GM19468 (cell line): ENCODE measurements around the gene GRM3.
"Not testable (repeated sequence)": the region's sequence is repeated elsewhere in the genome, so short reads cannot be mapped to it uniquely, and the experiment has no call there.

ENCODE experiments used
- ATAC-seq: cut with Tn5 transposase; IDR thresholded peaks from one replicate; pipeline ENCODE4 v1.9.1; 2021; ENCODE audit warnings: mild to moderate bottlenecking, moderate library complexity, moderate number of reproducible peaks; ENCODE audit not compliant: unreplicated experiment; ENCODE audit errors: extremely low read depth

GRM3 gene

DNA sequence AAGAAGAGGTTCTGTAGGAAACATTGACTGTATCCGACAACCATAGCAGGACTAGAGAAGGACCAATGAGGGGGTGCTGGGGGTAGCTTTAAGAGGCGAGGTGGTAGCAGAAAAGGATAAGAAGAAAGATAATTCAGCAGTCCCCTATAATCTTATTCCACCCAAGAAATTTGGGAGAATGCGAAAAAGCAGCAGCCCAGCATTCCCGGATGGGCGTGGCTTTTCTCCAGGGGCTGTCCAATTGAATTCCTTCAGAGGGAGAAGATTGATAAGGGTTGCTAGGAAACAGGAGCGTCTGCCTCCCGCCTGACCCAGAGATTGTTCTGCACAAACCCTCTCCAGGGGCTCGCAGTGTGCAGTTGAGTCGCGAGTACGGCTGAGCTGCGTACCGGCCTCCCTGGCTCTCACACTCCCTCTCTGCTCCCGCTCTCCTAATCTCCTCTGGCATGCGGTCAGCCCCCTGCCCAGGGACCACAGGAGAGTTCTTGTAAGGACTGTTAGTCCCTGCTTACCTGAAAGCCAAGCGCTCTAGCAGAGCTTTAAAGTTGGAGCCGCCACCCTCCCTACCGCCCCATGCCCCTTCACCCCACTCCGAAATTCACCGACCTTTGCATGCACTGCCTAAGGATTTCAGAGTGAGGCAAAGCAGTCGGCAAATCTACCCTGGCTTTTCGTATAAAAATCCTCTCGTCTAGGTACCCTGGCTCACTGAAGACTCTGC lies at the start of gene GRM3:
TSS of gene GRM3 (plus strand) at position 349 of the 721 bp plus-strand sequence. CDS start 121,237 bp downstream, outside the sequence.
- ATAC-seq, result no peak

DNA sequence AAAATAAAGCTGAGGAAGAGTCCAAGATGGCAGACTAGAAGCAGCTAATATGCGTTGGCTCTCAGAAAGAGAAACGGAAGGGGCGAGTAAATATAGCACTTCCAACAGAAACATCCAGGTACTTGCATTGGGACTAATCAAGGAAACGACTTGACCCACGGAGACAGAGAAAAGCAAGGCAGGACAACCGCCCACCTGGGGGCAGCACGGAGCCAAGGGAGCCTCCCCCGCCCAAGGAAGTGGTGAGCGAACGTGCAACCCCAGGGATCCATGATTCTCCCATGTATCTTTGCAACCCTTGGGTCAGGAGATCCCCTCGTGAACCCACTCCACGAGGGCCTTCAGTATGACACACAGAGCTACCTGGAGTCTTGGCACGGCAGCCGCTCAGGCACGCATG lies 45.4 kb upstream of the GRM3 start:
- ATAC-seq, result no peak

GRCh38 chr7:86598721-86599120 lies 45.0 kb upstream of the GRM3 start:
- no peak for ATAC-seq

- ATAC-seq, result no peak
Observed at GRCh38 chr7:86600506-86601290, 43.0 kb upstream of the GRM3 start.

GRCh38 chr7:86615711-86616110 lies 28.0 kb upstream of the GRM3 start:
- ATAC-seq, result not testable (repeated sequence)

DNA sequence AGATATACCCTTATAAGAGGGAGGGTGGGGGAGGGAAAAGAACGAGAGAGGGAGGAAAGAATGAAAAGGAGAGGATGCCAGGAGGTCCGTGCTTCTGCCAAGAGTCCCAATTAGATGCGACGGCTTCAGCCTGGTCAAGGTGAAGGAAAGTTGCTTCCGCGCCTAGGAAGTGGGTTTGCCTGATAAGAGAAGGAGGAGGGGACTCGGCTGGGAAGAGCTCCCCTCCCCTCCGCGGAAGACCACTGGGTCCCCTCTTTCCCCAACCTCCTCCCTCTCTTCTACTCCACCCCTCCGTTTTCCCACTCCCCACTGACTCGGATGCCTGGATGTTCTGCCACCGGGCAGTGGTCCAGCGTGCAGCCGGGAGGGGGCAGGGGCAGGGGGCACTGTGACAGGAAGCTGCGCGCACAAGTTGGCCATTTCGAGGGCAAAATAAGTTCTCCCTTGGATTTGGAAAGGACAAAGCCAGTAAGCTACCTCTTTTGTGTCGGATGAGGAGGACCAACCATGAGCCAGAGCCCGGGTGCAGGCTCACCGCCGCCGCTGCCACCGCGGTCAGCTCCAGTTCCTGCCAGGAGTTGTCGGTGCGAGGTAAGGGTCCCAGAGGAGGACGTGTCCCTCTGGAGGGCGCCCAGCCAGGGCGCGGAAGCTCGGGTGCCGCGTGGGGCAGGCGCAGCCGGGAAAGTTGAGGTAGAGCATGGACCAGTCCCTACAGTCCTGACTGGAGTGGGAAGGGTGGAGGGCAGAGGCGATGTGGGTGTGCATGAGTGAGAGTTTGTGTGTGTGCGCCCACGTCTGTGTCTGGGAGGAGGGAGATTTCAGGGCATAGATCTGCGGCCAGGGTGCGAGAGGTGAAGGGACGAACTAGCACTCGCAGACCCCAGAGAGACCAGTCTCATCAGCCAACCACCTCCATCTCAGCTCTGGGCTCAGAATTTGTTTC lies 844 bp downstream of the GRM3 start:
- ATAC-seq, result no peak

DNA sequence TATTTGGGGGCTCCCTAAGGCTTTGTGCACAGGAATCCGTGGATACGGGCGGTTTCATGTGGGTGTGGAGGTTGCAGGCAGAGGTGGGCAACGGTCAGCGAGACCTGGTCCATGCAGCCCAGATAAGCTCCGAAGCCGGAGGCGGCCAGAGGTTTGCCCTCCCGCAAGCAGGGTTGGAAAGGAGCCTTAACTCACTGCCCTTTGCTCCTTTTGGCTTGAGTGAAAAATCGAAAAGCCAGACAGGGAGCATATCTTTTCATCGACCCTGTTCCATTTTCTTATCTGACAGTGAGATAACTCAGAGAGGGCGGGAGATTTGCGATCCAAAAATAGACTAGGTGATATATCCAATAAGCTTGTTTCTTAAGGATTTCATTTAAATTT lies 1.5 kb downstream of the GRM3 start:
- ATAC-seq, result no peak

DNA sequence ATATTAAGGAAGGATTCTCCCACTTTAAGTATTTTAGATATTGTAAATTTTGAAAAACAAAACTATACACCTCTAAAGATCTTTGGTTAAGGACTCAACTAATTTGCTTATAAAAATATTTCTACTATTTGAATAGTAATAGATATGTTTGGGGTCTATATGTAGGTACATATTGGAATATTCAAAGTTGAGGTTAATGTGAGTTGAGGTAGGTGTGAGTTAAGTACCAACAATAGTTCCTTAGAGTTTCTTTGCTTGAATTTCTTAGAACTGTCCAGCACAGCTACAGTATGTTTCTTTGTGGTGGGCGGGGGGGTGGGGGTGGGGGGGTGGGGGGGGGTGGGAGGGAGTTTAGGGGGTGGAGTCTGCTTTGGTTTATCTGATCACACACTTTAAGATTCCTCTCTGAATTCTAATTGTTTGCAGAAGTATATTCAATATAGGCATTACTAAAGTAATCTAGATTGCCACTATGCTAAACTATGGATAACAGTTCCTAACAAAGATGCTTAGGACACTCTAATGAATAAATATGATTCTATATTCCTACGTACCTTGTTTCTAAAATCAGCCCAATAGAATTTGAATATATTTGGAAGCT lies 2.1 kb downstream of the GRM3 start:
- no peak for ATAC-seq

- no peak for ATAC-seq
Observed at GRCh38 chr7:86647385-86648094, 3.8 kb downstream of the GRM3 start.

GRCh38 chr7:86648169-86648568 lies 4.5 kb downstream of the GRM3 start:
- no peak for ATAC-seq

DNA sequence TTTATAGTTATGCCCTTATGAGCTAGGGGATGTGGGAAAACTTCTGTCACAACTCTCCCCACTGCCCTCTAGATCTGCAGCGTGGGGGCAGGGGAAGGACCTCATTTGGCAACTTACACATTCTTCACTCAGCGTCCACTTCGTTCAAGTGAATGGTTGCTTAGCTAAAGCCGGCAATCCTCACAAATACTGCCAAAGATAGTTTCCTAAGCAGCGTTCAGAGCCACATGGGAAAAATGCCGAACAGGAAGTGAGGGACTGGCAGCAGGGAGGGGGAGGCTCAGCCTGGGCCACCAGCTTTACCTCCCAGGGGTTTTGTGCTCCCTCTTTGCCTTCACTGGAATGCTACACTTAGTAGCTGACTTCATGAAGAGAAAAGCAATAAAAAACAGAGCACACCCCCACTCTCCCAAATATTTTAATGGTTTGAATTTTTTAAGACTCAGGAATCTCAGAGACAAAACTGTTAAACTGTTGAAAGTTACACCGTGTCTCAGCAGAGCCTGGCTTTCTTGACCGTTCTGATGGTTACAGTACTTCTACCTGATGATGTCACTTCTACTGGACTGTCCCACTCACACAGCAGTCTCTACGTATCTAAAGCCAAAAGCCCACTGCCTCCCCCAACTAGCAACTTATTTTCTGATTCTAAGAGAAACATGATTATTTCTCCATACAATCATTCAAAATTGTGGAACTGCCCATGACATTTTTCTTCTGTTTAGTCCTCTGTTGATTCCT lies 10.4 kb downstream of the GRM3 start:
- no peak for ATAC-seq

- ATAC-seq, result no peak
Observed at GRCh38 chr7:86657948-86658347, 14.2 kb downstream of the GRM3 start.

GRCh38 chr7:86660950-86661462 lies 17.3 kb downstream of the GRM3 start:
- ATAC-seq, result no peak

GRCh38 chr7:86664486-86664885 lies 20.8 kb downstream of the GRM3 start:
- no peak for ATAC-seq

DNA sequence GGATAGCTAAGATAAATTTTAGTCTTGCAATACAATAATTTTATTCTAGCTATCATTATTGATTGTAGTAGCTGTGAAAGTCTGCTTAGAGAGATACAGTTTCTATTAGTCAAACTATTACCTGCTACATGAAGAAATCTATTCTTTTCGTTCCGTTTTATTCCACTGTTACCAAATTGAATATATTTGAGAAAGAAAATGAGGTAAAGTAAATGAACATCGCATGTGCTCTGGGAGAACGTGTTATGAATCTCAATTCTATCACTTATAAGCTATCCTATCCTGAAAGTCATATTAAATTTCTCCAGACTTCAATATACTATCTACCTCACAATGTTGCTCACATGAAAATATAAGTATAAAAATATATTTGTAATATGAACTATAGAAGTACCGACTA lies 21.3 kb downstream of the GRM3 start:
- no peak for ATAC-seq

- no peak for ATAC-seq
Observed at GRCh38 chr7:86665669-86666068, 22.0 kb downstream of the GRM3 start.

DNA sequence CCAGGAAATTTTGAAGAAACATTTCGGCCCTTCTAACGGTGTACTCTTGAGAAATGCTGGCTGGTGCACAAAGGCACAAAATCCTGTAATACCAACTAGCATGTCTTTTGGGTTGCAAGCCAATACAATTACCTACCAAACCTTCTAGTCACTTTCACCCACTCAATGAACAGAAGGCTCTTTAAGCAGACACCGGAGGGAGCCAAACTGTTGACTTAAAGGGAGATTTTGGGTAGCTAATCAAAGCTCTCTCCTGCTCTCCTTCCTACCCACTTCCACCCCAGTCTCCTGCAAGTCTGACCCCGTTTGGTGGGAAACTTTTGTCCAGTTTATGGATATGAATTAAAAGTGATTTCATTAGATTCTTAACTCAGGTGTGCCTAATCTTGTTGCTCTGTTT lies 24.0 kb downstream of the GRM3 start:
- no peak for ATAC-seq

DNA sequence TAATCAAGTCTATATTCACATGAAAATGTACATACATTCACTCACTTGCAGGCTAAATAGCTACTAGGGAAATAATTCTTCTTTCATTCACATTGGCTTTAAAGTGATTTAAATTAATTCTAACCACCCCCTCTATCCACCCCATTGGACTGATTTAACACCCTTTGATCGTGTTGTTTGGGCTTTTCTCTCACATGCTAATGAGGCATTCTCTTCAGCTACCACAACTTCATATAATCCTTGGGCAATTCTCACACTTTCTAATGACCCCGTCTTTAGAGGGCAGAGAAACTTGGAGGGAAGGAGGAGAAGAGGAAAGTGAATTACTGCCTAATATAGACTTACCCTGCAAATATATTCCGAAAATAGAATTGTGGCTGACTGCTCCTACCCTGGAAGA lies 24.6 kb downstream of the GRM3 start:
- no peak for ATAC-seq

GRCh38 chr7:86687831-86688230 lies 44.1 kb downstream of the GRM3 start:
- ATAC-seq, result no peak
